HG03159 (cell line): ENCODE measurements around the gene ASTN2.

Experiments used
- ATAC-seq: cut with Tn5 transposase; IDR thresholded peaks from one replicate; pipeline ENCODE4 v1.9.1; 2021; ENCODE audit warnings: mild to moderate bottlenecking, moderate library complexity; ENCODE audit not compliant: unreplicated experiment

ASTN2 gene

GRCh38 chr9:116417464-116417863, 997.4 kb downstream of the ASTN2 start:
- no peak for ATAC-seq

- ATAC-seq, result no peak
Observed at GRCh38 chr9:116416421-116416820, 998.4 kb downstream of the ASTN2 start.

- no peak for ATAC-seq
Observed at GRCh38 chr9:116414374-116414773, 1000.5 kb downstream of the ASTN2 start.

GRCh38 chr9:116411506-116411905, 1003.4 kb downstream of the ASTN2 start:
- no peak for ATAC-seq

- ATAC-seq, result no peak
Observed at GRCh38 chr9:116409638-116410037, 1005.2 kb downstream of the ASTN2 start.

DNA sequence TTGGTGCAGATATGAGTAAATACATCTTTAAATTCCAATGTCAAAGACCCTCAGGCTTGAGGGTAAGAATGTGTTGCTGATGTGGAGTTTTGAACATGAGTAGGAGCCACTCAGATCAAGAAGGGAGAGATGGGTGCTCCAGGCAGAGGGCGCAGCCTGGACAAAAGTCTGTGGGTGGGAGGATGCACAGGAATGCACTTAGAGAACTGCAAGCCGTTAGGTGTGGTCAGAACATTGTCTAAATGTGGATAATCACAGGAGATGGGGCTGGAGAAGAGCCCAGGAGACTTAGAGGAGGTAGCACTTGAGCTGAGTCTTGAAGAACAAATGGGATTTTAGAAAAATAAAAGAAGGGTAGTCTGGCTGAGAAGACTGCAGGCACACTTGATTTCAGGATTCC, 1005.7 kb downstream of the ASTN2 start:
- no peak for ATAC-seq

DNA sequence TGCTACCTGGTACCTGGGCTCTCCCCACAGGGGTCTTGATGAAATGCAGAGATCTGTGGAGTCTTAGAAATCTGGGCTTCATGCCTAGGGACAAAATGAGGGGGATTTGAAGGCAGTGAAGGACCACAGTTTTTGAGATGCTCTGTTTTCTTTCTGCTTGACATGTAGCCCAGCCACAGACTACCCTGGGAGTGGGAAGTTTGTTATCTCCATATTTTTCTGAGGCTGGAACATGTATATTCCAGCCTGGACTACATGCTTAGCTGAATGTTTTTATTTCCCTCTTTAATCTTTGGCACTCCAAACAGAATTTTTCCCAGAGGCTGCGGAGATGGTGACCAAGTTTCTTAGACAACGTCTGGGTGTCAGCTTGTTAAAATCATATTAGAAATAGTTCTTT, 1008.4 kb downstream of the ASTN2 start:
- ATAC-seq, result no peak

DNA sequence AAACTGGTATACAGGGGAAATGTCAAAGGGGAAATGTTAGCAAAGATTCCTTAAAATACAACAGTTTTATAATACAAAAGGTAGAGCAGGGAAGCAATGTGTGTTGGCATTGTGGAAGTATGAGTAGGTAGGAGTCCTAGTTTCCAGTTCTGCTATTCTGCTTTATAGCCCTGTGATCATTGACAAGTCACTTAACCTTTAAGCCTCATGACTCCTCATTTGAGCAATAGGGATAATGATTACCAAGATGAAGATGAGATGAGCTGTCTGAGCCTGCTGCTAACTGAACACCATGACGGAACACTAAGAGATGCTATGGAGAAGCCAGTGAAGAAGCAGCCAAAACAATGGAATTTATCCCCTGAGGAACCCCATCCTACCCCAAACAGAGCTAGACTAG, 1009.5 kb downstream of the ASTN2 start:
- ATAC-seq, result no peak

- no peak for ATAC-seq
Observed at GRCh38 chr9:116404228-116404627, 1010.6 kb downstream of the ASTN2 start.

GRCh38 chr9:116403171-116403570, 1011.7 kb downstream of the ASTN2 start:
- no peak for ATAC-seq

DNA sequence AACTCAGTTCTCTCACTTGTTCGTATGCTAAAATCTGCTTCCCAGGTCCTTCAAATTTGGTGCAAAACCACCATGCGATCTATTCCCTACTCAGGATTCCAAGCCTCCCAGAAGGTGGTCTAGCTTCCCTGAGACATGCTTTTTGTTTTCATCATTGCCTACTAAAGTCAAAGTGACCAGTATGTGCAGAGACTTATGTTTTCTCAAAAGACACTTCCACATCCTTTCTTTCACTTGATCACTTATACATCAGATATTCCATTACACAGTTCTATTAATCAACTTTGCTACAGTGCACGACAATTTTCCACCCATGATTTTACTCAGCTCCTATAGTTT, 1019.2 kb downstream of the ASTN2 start:
- no peak for ATAC-seq

- ATAC-seq, result no peak
Observed at GRCh38 chr9:116394894-116395698, 1019.8 kb downstream of the ASTN2 start.

DNA sequence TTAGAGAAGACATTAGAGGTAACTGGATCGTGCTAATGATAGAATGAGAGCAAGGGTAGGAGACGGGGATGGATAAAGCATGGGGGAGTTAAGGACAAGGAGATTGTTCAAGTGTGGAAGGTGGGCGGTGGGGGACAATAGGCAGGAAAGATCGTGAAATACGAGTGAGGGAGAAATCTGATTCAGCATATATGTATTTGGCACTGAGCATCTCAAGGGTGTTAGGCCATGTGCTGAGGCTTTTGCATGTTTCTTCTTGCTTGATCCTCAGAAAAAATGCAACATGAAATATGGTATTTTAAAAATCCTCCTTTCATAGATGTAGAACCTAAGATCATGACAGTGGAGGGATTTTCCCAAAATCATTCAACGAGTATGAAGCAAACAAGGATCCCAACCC, 1020.8 kb downstream of the ASTN2 start:
- no peak for ATAC-seq

DNA sequence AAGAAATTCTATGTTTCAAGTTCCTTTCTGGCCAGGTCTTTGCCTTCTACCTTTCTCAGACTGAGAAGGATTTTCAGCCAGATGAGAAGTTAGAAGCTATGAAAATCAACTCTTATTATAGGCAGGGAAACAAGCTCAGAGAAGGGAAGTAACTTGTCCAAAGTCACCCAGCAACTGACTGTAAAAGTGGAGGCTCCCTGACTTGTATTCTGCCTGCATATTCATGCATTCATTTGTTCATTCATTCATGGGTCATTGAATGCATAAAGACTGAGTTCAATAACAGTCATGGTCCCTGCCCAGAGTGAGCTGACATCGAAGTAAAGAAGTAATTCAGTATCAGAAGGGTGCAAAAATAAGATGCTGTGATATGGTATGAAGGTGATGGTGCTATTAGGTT, 1021.7 kb downstream of the ASTN2 start:
- no peak for ATAC-seq

DNA sequence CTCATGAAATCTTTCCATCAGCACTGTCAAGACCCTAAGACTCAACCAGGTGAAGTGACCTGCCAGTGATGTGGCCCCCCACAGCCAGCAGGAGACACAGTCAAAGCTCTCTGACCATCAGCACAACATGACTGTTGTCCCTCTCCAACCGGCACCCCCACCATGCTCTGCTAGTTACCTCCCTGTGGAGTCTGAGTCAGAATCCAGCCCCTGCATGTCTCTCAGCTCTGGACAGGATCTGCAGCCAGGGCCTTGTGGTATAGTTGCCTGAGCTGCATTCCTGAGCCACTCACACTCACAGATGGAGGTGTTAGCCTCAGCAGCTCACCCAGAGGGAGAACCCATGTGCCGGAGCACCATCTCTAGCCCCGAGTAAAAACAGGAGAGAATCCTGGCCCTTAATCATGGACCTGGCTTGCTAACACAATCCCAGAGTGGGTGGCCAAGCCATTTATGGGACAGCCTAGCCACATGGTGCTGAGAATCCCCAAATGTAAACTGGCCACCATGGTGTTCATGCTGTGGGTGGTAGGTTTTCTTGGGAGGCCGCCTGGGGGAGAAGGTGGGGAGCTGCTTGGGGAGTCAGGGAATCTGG, 1023.5 kb downstream of the ASTN2 start:
- no peak for ATAC-seq

- peak; percentile 83 for ATAC-seq
Observed at GRCh38 chr9:116390303-116391228, 1024.3 kb downstream of the ASTN2 start.

GRCh38 chr9:116389541-116390302, 1025.1 kb downstream of the ASTN2 start:
- ATAC-seq, result no peak

GRCh38 chr9:116387934-116388698, 1026.7 kb downstream of the ASTN2 start:
- ATAC-seq, result peak; percentile 53

- ATAC-seq, result no peak
Observed at GRCh38 chr9:116383936-116384335, 1030.9 kb downstream of the ASTN2 start.

DNA sequence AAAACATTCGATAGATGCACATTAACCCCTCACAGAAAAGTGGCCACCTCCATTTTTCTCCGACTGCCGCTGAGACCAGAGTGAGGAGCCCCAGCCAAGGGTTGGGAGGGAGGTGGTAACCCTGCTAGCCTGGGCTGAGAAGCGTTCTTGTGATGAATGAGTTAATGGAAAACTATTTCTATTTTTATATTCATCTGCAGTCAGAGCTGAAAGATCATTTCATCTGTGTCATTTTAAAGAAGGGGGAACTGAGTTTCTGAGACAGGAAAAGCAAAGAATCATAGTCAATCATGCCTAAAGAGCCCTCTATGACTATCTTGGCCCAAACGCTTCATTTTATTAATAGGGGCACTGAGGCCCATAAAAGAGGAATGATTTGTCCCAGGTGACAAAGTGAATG, 1031.7 kb downstream of the ASTN2 start:
- ATAC-seq, result no peak
